Measurements from ENCODE around the gene PROZ. TPM values are rescaled to one million over a fixed set of nuclear protein-coding genes. Genes with fewer than 3 reads are reported as not detected.

Gene PROZ
- polyA plus RNA-seq, 3 donors, result 2.9 to 4.8 (median 3.5) TPM

- DNase-seq, result no peak
These were observed 14.0 kb downstream of the PROZ start for GRCh38 chr13:113172419-113172926.

GRCh38 chr13:113176280-113176679 is 17.8 kb downstream of the PROZ start:
- no peak for DNase-seq

GRCh38 chr13:113176822-113177221 is 18.4 kb downstream of the PROZ start:
- no peak for DNase-seq

- no peak for DNase-seq
These were observed 19.8 kb downstream of the PROZ start for GRCh38 chr13:113178070-113178895.

- no peak for DNase-seq
These were observed 20.4 kb downstream of the PROZ start for GRCh38 chr13:113178896-113179167.

GRCh38 chr13:113179374-113180230 is 21.2 kb downstream of the PROZ start:
- DNase-seq, result no peak

GRCh38 chr13:113182046-113182445 is 23.6 kb downstream of the PROZ start:
- no peak for DNase-seq

- no peak for DNase-seq
These were observed 25.1 kb downstream of the PROZ start for GRCh38 chr13:113183450-113184129.

GRCh38 chr13:113184568-113185440 is 26.4 kb downstream of the PROZ start:
- no peak for DNase-seq

- DNase-seq, result no peak
These were observed 27.8 kb downstream of the PROZ start for GRCh38 chr13:113186061-113186900.

GRCh38 chr13:113187263-113187669 is 28.8 kb downstream of the PROZ start:
- no peak for DNase-seq

GRCh38 chr13:113187883-113188665 is 29.6 kb downstream of the PROZ start:
- no peak for DNase-seq

GRCh38 chr13:113190181-113190580 is 31.7 kb downstream of the PROZ start:
- no peak for DNase-seq

GRCh38 chr13:113192279-113192678 is 33.8 kb downstream of the PROZ start:
- no peak for DNase-seq

- no peak for DNase-seq
These were observed 34.5 kb downstream of the PROZ start for GRCh38 chr13:113192902-113193301.

- DNase-seq, result no peak
These were observed 36.9 kb downstream of the PROZ start for GRCh38 chr13:113195360-113195759.

GRCh38 chr13:113196970-113197737 is 38.7 kb downstream of the PROZ start:
- DNase-seq, result no peak

GRCh38 chr13:113201815-113202214 is 43.4 kb downstream of the PROZ start:
- no peak for DNase-seq

- no peak for DNase-seq
These were observed 44.5 kb downstream of the PROZ start for GRCh38 chr13:113202912-113203311.
